Epidermal melanocyte (primary cell): Measurements from ENCODE around the gene PAM16.

ENCODE experiments used
- DNase-seq: peaks from one replicate; pipeline ENCODE4 v3.0.0; 2011; ENCODE audit warnings: low spot score; ENCODE audit not compliant: insufficient read length

Gene PAM16

DNA sequence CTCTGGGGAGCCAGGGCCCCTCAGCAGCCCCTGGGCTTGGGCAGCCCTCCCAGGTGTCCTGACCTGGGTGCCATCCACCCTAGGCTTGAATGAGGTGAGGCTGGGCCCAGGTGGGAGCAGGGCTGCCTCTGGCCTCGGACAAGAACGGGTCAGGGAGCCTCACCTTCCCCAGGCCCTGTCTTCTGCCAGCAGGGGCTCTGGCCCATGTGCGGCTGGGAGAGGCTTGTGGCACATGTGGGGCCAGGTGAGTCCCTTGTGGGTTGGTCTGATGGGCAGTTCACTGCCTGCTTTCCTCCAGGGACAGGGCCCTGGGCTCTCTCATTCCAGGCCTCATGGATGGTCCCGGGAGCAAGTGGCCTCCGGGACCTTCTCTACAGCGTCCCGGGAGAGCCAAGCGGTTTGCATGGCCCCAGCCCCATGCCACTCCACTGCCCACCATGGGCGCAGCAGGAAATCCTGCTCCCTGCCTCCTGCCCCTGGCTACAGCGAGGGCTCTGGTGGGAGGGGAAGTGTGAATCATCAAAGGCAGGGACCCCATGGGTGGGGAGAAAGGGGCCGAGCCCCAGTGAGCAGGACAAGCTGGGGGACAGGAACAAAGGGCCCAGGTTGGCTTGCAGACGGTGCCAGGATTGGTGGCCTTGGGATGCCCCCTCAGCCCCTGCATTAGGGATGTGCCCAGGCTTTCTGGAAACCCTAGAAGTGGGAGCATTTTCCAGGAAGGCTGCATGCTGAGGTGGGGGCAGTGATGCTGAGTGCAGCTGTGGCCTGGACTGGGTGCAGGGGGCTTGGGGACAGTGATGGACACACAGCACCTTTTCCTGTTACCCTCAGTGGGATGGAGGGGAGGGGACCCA, 32.7 kb upstream of the PAM16 start:
- no peak for DNase-seq

DNA sequence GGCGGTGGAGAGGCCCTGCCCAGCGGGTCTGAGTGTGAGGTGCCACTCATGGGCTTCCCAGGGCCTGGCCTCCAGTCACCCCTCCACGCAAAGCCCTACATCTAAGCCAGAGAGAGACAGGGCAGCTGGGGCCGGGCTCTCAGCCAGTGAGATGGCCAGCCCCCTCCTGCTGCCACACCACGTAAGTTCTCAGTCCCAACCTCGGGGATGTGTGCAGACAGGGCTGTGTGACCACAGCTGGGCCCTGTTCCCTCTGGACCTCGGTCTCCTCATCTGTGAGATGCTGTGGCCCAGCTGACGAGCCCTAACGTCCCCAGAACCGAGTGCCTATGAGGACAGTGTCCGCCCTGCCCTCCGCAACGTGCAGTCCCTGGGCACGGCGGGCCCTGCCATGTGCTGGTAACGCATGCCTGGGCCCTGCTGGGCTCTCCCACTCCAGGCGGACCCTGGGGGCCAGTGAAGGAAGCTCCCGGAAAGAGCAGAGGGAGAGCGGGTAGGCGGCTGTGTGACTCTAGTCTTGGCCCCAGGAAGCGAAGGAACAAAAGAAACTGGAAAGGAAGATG, 31.8 kb upstream of the PAM16 start:
- DNase-seq: no peak

DNA sequence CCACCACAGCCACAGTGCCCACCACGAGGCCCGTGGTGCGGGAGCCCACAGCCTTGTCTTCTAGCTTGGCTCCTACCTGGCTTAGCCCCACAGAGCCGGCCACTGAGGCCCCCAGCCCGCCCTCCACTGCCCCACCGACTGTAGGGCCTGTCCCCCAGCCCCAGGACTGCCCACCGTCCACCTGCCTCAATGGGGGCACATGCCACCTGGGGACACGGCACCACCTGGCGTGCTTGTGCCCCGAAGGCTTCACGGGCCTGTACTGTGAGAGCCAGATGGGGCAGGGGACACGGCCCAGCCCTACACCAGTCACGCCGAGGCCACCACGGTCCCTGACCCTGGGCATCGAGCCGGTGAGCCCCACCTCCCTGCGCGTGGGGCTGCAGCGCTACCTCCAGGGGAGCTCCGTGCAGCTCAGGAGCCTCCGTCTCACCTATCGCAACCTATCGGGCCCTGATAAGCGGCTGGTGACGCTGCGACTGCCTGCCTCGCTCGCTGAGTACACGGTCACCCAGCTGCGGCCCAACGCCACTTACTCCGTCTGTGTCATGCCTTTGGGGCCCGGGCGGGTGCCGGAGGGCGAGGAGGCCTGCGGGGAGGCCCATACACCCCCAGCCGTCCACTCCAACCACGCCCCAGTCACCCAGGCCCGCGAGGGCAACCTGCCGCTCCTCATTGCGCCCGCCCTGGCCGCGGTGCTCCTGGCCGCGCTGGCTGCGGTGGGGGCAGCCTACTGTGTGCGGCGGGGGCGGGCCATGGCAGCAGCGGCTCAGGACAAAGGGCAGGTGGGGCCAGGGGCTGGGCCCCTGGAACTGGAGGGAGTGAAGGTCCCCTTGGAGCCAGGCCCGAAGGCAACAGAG, 31.0 kb upstream of the PAM16 start:
- DNase-seq: no peak

DNA sequence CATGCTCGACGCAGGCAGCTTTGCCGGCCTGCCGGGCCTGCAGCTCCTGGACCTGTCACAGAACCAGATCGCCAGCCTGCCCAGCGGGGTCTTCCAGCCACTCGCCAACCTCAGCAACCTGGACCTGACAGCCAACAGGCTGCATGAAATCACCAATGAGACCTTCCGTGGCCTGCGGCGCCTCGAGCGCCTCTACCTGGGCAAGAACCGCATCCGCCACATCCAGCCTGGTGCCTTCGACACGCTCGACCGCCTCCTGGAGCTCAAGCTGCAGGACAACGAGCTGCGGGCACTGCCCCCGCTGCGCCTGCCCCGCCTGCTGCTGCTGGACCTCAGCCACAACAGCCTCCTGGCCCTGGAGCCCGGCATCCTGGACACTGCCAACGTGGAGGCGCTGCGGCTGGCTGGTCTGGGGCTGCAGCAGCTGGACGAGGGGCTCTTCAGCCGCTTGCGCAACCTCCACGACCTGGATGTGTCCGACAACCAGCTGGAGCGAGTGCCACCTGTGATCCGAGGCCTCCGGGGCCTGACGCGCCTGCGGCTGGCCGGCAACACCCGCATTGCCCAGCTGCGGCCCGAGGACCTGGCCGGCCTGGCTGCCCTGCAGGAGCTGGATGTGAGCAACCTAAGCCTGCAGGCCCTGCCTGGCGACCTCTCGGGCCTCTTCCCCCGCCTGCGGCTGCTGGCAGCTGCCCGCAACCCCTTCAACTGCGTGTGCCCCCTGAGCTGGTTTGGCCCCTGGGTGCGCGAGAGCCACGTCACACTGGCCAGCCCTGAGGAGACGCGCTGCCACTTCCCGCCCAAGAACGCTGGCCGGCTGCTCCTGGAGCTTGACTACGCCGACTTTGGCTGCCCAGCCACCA, 30.2 kb upstream of the PAM16 start:
- DNase-seq: no peak

DNA sequence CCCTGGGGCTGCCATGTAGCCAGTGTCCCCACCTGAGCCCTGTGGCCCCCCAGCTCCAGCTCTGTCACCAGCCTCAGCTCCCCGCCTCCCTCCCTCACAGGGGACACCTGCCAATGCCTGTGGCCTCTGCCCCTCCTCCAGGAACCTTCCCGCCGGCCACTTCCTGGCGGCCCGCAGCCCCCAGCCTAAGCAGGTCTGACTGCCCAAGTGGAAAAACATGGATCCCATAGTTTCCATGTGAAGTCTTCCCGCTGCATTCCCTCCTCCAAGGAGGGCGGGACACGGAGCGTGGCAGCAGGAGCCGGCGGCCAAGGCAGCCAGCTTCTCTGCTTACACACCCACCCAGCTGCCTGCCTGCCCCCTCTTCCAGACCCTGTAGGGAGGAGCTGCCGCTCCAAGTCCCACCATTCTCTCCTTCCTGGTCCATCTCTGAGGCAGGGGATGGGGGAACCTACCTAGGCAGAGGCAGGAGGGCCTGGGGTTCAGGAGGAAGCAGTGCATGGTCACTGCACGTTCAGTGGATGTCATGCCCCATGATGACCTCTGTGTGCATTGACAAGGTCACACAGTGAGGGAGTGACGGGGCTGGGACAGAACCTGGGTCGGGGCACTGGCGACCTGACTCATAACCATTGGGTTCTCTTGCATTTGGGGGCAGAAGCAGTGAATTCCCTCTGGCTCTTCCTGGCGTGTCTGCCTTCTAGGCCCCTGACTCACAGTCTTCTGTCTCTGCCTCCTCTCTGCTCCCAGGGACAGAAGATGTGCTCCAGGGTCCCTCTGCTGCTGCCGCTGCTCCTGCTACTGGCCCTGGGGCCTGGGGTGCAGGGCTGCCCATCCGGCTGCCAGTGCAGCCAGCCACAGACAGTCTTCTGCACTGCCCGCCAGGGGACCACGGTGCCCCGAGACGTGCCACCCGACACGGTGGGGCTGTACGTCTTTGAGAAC, 29.3 kb upstream of the PAM16 start:
- DNase-seq: no peak

DNA sequence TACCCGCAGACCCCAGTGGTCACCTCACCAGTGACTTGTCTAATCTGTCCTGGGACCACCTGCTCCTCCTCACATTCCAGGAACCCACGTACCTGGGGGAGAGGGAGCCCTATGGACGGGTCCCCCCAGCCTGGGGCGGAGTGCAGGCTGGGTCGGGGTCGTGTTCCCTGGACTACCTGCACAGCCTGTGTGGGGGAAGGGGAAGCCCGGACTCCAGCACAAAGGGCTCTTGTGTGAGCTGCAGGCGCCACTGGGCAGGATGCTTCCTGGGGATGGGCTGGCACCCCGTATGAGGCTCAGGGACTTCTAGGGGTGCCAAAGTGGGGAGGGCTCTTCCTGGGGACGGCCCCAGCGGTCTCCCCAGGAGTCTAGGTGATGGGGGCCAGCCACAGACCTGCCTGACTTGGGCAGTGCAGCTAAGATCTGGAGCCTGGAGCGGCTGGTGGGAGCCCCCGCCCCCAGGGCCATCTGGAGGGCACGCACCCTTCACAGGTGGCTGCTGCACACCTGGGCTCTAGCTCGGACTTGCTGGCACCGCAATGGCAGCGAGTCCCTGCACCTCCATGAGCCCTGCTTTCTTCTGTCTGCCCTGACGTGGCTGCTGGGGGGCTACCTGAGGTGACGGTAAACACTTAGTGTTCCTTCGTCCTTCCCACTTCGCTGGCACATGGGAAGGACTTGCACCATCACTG, 28.0 kb upstream of the PAM16 start:
- no peak for DNase-seq

DNA sequence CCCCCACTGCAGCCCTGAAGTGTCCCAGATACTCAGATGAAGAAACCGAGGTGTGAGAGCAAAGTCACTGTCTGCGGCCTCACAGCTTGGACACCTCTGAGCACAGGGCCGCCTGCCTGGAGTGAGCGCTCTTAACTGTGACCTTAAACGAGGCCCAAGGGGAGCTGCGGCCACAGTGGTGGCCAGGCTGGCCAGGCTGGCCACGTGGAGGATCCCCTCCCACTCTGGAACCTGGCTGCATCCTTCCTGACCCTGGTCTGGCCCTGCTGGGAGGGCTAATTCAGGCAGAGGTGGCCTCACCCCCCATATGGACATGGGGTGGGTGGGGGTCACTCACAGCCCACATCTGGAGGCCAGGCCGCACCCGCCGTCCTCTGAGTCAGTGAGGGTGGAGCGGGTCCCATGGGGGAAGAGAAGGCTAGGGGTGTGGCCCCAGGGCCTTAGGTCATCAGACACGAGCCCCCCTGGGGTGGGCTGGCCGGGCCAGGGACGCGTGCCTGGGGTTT, 27.1 kb upstream of the PAM16 start:
- DNase-seq: no peak

DNA sequence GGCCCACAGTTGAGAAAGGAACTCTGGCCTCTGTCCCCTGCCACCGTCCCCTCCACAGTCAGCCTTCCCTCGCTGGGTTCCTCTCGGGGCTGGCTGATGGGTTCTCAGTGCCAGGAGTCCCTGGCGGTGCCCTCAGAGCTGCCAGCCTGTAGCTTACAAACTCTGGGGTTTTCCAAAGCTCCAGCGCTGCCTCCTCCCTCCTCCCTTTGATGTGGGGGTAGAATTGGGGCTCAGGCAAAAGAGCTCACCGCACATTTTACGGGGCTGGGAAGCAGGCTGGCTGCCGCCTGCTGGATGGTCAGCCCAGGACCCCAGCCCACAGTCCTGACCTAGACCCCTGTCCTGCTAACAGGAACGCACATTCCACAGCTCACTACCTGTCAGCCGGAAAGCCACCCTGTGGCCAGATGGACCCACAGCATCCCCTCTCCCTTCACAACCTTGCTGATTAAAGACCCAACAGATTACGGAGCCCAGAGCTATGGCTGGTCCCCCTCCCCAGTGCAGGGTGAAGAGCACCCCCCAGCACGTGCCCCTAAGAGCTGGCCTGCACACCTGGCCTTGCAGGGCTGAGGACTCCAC, 26.5 kb upstream of the PAM16 start:
- peak; percentile 11 for DNase-seq

DNA sequence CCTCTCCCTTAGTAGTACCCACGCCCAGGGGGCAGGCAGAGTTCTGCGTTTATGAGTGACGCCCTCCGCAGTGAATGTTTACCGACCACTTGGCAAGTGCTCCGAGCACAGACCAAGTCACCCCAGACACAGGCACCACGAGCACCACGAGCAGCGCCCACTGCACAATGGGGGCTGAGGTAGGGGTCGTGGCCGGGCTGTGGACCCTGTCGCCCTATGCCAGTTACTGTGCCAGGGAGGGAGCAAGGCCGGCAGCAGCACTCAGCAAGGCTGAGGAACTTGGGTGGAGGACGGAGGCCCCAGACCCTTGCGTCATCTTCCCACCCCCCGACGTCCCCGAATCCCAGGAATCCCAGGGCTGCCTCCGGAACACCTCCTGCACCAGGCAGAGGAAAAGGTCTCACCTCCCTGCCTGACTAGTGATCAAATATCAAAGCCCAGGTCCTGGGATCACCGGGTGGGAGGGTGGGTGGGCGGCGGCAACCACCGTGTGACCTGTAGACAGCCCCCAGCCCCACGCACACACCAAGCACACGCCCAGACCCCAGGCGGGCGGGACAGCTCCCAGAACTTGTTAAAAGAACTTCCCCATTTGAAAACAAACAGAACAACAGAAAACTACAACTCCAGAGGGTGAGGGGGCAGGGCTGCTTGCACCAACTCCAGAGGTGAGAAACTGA, 25.9 kb upstream of the PAM16 start:
- peak; percentile 9 for DNase-seq

DNA sequence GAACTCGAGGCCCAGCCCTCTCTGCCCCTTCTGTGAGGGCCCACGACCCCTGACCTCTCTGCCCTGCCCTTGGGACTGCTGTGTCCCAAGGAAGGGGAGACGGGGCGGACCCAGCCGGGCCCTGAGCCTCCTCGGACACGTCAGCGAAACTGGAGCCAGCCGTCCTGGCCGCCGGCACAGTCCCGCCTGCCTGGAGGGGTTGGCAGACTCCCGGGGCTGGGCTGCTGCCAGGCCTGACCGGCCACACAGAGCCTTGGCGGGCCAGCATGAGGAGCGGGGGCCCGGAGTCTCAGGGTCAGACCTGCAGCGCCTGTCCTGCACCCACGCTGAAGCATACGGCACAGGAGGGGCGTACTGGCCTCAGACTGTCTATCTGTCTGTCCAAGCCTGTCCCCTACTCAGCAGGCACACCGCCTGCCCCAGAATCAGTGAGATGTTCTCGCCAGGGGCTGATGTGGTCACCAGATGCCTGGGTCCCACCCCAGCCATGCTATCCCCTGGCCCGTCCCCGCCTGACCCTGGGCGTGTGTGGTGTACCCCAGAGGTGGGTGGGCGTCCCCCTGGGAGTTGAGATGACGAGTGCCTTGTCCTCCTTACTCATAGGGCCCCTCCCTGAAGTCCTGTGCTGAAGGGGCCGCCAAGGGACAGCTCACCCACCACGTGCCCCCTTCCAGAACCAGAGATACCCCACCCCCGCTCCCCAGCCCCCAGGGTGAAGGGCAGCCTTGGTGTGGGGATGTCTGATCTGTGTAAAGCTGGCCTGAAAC, 25.2 kb upstream of the PAM16 start:
- peak; percentile 22 for DNase-seq

DNA sequence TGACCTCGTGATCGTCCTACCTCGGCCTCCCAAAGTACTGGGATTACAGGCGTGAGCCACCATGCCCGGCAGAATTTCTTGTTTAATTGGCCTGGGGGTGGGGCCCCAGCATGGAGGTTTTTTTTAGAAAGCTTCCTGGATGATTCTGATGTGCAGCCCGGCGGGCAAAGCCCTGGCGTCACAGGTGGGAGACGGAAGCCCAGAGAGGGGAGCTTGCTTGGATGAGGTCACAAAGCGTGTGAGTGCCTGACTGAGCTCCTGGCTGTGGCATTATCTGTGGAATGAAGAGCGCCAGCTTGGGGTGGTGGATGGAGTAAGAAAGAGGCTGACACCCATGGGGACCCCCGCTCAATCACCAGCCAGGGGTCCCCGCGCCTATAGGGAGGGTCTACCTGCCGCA, 24.6 kb upstream of the PAM16 start:
- DNase-seq: no peak

DNA sequence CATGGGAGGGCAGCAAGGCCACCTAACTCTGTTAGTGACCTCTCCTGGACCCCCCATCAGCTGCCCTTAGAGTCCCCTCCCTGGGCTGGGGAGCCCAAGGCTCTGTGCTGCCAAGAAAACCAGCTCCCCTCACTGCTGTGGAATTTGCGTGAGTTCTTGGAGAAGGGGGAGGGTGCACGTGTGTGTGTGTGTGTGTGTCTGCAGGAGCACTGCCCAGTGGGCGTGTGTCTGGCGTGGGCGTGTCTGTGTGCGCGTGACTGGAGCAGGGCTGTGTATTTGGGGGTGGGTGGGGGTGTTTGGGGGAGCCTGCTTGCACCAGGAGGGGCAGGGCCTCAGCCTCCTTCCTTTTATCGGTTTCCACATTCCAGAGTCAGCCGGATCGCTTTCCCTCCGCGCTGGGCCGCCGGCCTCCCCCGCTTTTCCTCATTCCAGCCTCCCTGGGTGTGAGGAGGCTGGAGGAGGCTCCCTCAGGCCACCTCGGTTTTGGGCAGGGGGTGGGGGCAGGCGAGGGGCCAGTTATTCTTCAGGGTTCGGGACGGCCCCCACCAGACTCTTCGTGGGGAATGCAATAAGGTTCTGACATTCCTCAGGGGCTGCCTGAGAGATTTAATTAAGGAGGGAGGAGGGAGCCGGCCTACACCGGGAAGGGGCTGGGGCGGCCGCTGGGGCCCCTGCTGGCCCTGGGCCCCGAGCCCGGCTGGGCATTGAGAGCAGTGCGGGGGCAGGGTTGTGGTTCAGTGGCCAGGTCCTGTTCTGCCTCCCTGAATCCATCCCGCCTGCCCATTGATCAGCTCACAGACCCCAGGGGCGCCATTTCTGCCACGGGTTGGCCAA, 23.0 kb upstream of the PAM16 start:
- DNase-seq: peak; percentile 76

DNA sequence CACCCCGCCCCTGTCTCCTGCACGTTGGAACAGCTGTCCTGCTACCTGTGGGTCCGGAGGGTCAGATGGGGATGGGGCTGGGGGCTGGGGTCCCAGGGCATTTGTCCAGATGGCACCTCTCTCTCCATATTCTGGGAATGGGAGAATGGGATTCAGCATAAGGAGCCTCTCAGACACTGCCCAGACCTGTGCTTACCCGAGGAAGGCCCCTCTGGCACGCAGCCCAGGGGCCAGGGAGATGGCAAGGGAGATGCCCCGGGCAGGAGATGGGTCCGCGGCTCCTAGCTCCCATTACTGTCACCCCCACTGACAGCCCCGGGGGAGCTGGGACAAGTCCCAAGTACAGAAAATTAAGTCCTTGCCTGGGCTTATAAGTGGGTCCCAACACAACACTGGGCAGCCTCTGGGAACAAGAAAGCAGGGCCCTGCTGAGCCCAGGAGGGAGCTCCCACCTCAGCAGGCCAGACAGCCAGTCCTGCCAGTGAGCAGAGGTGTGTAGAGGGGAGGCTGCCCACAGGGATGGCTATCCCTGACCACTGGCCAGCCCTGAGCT, 22.3 kb upstream of the PAM16 start:
- DNase-seq: no peak

DNA sequence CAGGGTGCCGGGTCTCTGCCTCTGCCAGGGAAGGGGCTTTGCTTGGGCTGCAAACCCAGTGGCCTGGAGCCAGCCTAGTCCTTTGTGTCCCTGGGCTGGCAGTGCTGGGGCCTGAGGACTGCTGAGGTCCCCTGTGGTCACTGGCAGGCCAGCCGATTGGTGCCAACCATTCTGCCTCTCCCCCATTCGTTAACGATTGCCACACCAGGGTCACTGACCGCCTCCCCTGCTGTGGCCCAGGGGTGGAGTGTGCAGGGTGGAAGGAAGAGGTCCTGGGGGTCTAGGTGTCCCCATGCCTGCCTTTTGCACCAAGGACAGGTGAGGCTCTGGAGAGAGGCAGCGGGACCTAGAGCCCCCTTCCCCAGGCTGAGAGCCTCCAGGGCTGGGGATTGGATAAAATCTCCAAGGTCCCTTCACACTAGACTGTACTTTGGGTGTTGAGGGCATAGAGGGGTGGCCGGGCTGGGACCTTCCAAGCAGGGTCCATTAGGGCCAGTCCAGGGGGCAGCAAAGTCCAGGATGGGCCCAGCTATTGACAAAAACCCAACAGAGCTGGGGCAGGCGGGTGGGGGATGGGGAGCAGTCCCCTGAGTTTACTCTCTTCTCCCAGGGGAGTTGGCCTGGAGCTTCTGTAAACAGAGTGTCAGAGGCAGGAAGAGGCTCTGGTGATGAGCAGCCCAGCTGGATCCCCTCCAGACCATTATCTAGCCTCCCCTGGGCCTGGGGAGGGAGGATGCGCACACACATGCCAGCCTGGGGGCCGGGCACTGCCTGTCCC, 21.6 kb upstream of the PAM16 start:
- no peak for DNase-seq

DNA sequence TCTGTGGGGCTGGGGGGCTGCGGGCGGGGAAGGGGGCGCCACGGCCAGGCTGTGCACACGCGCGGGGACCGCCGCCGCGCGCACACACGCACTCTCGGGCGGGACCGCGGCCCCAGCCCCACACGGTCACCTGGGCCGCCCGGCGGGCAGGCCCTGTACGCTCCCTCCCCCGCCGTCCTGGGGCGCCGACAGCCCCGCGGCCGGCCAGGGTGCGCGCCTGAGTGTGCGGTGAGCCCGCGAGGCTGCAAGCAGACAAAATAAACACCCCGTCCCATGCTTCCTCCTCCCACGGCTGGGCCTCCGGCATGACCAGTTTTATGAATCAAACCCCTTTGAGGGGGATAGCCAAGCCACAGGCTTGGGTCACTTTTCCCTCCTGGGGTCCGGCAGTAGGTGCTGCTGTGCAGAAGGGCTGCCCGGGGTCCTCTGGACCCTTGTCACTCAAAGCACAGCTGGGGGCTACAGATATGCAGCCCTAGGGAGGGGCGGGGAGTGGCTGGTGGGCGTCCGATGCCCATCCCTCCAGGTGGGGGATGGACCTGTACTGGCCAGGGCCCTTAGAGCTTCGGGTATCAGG, 21.0 kb upstream of the PAM16 start:
- DNase-seq: no peak
